GM13977 (cell line): ENCODE data around the gene HDDC2.

ENCODE experiments used
- DNase-seq: peaks from one replicate; pipeline ENCODE4 v3.0.0; 2012; ENCODE audit warnings: low spot score
- in situ Hi-C: fragments of 300-500 bp; cut with MboI; formaldehyde crosslinking; loops from one replicate; pipeline ENCODE4 v1.12.0; 2022; ENCODE audit warnings: low sequenced_read_pairs, low pct_unique_long_range_greater_than_20kb, mixed read lengths, inconsistent platforms; ENCODE audit not compliant: unreplicated experiment
- TF ChIP-seq, protein P1 (sequence below): IDR thresholded peaks from 2 replicates; pipeline ENCODE4 v1.5.1; 2012; ENCODE audit warnings: mild to moderate bottlenecking, control low read depth; ENCODE audit not compliant: insufficient read depth; ENCODE audit errors: extremely low read depth, missing control alignments

The HDDC2 gene, protein sequence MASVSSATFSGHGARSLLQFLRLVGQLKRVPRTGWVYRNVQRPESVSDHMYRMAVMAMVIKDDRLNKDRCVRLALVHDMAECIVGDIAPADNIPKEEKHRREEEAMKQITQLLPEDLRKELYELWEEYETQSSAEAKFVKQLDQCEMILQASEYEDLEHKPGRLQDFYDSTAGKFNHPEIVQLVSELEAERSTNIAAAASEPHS

DNA sequence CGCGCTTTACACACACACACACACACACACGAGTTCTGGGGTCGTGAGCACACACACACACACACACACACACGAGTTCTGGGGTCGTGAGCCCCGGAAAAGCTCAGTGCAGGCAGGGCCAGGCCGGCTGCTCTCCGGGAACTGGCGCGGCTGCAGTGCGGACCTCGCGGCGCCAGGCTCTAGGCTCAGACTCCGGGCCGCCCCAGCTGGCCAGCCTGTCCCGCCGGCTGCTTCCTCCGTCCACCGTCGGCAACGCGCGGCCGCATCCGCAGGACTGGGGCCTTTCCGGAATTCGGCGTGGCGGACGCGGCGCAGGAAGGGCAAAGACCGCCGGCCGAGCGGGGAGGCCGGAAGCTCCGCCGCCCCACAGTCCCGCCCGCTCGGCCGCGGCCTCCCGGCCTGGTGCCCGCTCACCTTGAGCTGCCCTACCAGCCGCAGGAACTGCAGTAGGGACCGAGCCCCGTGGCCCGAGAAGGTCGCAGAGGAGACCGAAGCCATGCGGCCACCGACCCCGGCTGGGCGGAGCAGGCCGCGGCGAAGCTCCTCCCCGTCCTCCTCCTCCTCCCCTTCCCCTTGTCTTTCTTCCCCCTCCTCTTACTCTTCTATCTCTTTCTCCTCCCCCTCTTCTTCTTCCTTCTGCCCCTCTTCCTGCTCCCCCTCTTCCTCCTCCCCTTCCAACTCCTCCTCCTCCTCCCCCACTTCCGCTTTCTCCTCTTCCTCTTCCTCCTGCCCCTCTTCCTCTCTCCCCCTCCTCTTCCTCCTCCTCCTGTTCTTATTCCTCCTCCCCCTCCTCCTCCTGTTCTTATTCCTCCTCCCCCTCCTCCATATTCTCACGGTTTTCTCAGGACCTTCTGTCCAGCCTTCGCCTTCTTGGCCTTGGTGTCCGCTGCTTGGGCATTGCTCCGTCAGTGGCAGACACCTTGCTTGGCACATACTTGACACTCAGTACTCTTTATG lies at the start of gene HDDC2:
TSS of gene HDDC2 (minus strand) at position 533 of the 957 bp plus-strand sequence. CDS start at position 498, 35 bp downstream.
- in situ Hi-C loops = loop anchor here (25.0 kb wide), 2 partner anchors 211 to 661 kb away; partner anchors contain the start of gene HINT3
- DNase-seq = peak; percentile 75
- TF ChIP-seq, protein P1, sequence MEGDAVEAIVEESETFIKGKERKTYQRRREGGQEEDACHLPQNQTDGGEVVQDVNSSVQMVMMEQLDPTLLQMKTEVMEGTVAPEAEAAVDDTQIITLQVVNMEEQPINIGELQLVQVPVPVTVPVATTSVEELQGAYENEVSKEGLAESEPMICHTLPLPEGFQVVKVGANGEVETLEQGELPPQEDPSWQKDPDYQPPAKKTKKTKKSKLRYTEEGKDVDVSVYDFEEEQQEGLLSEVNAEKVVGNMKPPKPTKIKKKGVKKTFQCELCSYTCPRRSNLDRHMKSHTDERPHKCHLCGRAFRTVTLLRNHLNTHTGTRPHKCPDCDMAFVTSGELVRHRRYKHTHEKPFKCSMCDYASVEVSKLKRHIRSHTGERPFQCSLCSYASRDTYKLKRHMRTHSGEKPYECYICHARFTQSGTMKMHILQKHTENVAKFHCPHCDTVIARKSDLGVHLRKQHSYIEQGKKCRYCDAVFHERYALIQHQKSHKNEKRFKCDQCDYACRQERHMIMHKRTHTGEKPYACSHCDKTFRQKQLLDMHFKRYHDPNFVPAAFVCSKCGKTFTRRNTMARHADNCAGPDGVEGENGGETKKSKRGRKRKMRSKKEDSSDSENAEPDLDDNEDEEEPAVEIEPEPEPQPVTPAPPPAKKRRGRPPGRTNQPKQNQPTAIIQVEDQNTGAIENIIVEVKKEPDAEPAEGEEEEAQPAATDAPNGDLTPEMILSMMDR = no peak

DNA sequence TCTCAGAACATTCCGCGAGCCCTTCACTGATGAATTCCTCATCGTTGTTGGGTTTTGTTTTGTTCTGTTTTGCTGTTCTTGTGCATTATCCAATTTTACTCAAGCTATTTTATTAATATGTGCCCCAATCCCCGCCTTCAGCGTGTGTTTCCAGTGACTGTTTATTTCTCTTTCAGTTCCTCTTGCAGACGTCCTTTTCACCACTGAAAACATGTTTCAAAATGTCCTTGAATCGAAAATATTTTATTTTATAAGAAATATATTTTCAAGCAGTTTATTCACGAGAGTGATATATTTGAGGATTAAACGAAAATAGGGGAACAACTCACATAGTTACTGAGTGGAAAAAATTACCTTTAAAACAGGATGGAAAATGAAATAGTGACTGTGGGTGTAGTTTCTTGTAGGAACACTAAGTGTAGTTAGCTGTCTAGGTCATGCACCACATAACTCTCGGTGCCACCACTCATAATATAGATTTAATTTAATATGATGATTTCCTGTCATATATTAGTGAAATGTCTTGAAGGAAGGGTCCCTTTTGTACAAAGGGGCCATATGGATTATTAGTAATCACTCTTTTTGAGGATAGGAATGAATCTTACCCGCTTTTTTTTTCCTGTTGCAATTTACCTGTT lies 45.3 kb upstream of the HDDC2 start:
- in situ Hi-C loops = no loop called here
- no peak for DNase-seq
- TF ChIP-seq, protein P1 = no peak

DNA sequence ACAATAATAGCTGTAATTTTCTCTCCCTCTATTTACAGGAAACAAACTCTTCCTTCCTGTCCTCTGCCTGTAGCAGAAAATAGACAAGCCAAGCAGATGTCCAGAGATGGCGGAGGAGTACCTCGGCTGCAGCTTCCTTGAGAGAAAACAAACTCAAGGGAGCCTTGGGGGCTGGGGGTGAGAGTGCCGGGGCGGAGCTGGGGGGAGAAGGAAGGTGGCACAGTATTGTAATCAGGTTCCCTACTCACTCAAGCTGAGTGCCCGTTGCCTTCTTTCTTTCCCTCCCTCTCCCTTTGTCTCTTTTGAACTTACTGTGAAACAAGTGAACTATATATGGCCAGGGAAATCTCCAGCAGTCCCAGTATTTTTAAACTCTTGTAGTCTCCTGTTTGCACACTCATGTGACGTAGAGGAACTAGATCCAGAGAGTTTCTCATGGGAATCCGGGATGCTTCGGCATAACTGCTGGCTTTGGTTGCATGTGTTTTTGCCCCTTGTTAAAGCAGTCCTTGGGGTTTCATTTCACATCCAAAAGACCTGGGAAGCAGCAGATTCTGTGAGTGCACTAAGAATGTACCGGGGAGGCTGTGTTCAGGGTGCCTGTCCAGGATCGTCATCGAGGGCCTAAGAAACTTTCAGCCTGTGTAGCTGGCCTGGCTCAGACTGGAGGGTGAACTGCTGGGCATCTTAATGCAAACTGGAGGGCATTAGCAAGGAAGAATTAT lies 44.6 kb upstream of the HDDC2 start:
- in situ Hi-C loops = no loop called here
- DNase-seq = no peak
- TF ChIP-seq, protein P1 = no peak

DNA sequence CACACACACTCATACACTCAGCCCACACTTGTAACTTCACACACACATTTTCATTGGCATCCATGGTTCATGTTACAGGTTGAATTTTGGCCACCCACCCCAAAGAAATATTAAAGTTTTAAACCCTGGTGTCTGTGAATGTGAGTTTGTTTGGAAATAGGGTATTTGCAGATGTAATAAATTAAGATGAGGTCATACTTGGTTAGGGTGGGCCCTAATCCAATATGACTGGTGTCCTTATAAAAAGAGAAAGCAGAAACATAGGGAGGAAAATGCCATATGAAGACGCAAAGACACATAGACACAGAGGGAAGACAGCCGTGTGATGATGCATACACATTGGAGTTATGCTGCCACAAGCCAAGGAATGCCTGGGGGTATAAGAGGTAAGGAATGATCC lies 39.7 kb upstream of the HDDC2 start:
- TF ChIP-seq, protein P1 = no peak
- DNase-seq = no peak
- in situ Hi-C loops = no loop called here

DNA sequence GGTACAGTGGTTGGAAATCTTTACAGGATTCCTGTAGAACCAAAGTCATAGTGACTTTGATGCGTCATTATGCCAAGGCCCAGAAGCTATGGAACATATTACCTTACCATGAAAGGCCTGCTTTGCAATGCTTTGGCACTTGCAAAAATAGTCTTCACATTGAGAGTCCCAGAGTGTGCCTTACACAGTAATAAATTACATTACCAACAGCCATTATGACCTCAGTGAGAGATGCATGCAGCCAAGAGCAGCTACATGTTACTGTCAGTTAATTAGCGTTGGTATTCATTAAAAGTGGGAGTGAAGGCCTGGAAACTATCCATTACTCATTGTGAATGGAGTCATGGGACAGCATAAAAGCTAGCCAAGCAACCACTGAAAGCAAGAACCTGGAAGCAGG lies 39.2 kb upstream of the HDDC2 start:
- TF ChIP-seq, protein P1 = no peak
- in situ Hi-C loops = no loop called here

DNA sequence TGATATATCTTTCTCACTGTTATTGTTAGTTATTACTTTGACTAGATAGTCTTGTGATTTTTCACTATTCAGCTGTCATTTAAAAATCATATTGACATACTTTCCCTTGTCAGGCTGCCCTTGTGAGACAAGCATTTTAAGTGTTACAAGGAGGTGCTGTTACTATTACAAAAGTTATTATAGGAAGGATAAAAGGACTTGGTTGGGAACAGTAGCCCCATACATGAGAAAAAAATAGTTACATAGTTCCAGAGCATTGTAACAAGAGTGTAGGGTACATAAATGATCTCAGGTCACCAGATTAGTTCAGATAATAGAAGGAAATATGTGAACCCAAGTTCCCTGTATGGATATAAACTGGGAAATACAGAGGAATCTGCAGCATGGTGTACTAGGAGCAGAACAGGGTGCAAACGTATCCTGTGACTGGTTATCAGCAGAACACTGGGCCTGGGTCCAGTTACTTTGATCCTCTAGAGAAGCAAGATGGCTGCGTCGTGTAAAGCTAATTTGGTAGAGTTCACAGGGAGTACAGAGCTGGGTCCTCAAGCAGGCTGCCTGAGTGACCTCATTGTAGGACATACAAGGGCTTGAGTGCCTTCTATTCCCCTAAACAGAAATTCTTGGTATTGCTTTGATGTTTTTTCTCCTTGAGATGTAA lies 38.5 kb upstream of the HDDC2 start:
- no peak for DNase-seq
- TF ChIP-seq, protein P1 = no peak
- in situ Hi-C loops = no loop called here

More for the DNA sequence above, 39.2 kb upstream of the HDDC2 start:
- no peak for DNase-seq
